HCT116 (cell line): ENCODE measurements around the gene ASPA. TPM values are rescaled to one million over a fixed set of nuclear protein-coding genes. Genes with fewer than 3 reads are reported as not detected.

Source experiments
- ATAC-seq: fragments of 200-7000 bp; cut with Tn5 transposase; 2 replicates; pipeline ENCODE4 v1.9.1; 2020; ENCODE audit warnings: mild to moderate bottlenecking, moderate library complexity
- BruUV-seq: library from RNA; stranded (reverse); fragments of 400-500 nt; replicated peaks from 2 replicates; lab custom pipeline; 2021; lab: Mats Ljungman, UMichigan
- CTCF ChIA-PET: fragments of 300-600 bp; sonication (Branson Sonifier 250); formaldehyde crosslinking; loops from one replicate; lab custom pipeline; 2021; ENCODE audit warnings: antibody characterized with exemption; lab: Charles Lee
- POLR2A ChIA-PET: fragments of 300-600, 350-600 bp; sonication (Branson Sonifier 250); formaldehyde crosslinking; loops from one replicate; lab custom pipeline; 2021; ENCODE audit warnings: antibody characterized with exemption; lab: Charles Lee
- RAD21 ChIA-PET, 2 experiments: fragments of 300-600 bp; sonication (Branson Sonifier 250); formaldehyde crosslinking; loops; one replicate each; lab custom pipeline; 2023; ENCODE audit warnings: low total read pairs in 2 of 2; ENCODE audit not compliant: uncharacterized antibody in 2 of 2, unreplicated experiment in 2 of 2, low non-redundant PET in 1 of 2; lab: Charles Lee
- DNase-seq: peaks from one replicate; pipeline ENCODE4 v3.0.0-alpha.2; 2010; ENCODE audit warnings: low read depth, low spot score
- H2AFZ ChIP-seq: fragments of 200-600 bp; shearing (Covaris generic), sonication (generic); 2 replicates; pipeline ENCODE4 v1.6.1; 2017; ENCODE audit warnings: low read depth, mixed run types, mixed read lengths, antibody characterized with exemption, low read length; ENCODE audit not compliant: poor library complexity, severe bottlenecking
- H3K27ac ChIP-seq: 2 replicates; pipeline ENCODE4 v1.5.1; 2012; ENCODE audit warnings: low read depth, low read length
- H3K27me3 ChIP-seq: fragments of 200-600 bp; sonication (generic); 2 replicates; pipeline ENCODE4 v1.6.1; 2016; ENCODE audit warnings: mixed run types, low read length, mixed read lengths; ENCODE audit not compliant: insufficient read depth
- H3K36me3 ChIP-seq, 2 experiments: fragments of 200-500 bp in 1 of 2; fragments of 200-600 bp in 1 of 2; sonication (Bioruptor generic) in 1 of 2; sonication (generic) in 1 of 2; 2 replicates each; pipeline versions ENCODE4 v1.5.1 to v1.6.1; 2014 to 2016; ENCODE audit warnings: low read length in 2 of 2, inconsistent platforms in 1 of 2, mixed read lengths in 1 of 2, mixed run types in 1 of 2; ENCODE audit not compliant: insufficient read depth in 2 of 2, control insufficient read depth in 1 of 2
- H3K4me1 ChIP-seq, 2 experiments: fragments of 200-600 bp in 1 of 2; sonication (generic) in 1 of 2; 2 replicates each; pipeline versions ENCODE4 v1.5.1 to v1.6.1; 2012 to 2017; ENCODE audit warnings: low read length in 2 of 2, inconsistent platforms in 1 of 2, mild to moderate bottlenecking in 1 of 2, mixed read lengths in 1 of 2, mixed run types in 1 of 2, moderate library complexity in 1 of 2; ENCODE audit not compliant: insufficient read depth in 2 of 2, control insufficient read depth in 1 of 2
- H3K4me2 ChIP-seq: fragments of 200-600 bp; sonication (generic); 2 replicates; pipeline ENCODE4 v1.6.1; 2017; ENCODE audit warnings: mixed run types, low read length, mixed read lengths
- H3K4me3 ChIP-seq, 2 experiments: fragments of 200-600 bp in 1 of 2; sonication (generic) in 1 of 2; replicated peaks in 1 of 2; 2 replicates each; pipeline ENCODE4 v1.5.1; 2011 to 2016; ENCODE audit warnings: low read length in 2 of 2, control low read depth in 1 of 2, low read depth in 1 of 2, mild to moderate bottlenecking in 1 of 2, mixed read lengths in 1 of 2, mixed run types in 1 of 2
- H3K79me2 ChIP-seq: fragments of 200-600 bp; sonication (generic); 2 replicates; pipeline ENCODE4 v1.6.1; 2017; ENCODE audit warnings: mild to moderate bottlenecking, mixed run types, low read length, moderate library complexity, mixed read lengths; ENCODE audit not compliant: insufficient read depth
- H3K9ac ChIP-seq: fragments of 200-600 bp; sonication (generic); 2 replicates; pipeline ENCODE4 v1.6.1; 2016; ENCODE audit warnings: low read length, mixed read lengths
- H3K9me2 ChIP-seq: fragments of 200-600 bp; sonication (generic), shearing (Covaris generic); 2 replicates; pipeline ENCODE4 v1.6.1; 2017; ENCODE audit warnings: mixed run types, mild to moderate bottlenecking, moderate library complexity; ENCODE audit not compliant: insufficient read depth
- H3K9me3 ChIP-seq, 2 experiments: fragments of 200-500 bp in 1 of 2; fragments of 200-600 bp in 1 of 2; sonication (Bioruptor generic) in 1 of 2; sonication (generic) in 1 of 2; 2 replicates each; pipeline ENCODE4 v1.6.1; 2014 to 2017; ENCODE audit warnings: low read length in 2 of 2, mixed read lengths in 2 of 2, inconsistent platforms in 1 of 2, low read depth in 1 of 2, mild to moderate bottlenecking in 1 of 2, mixed run types in 1 of 2, moderate library complexity in 1 of 2; ENCODE audit not compliant: control insufficient read depth in 1 of 2, insufficient read depth in 1 of 2
- H4K20me1 ChIP-seq: fragments of 200-600 bp; sonication (generic), shearing (Covaris generic); 2 replicates; pipeline ENCODE4 v1.6.1; 2017; ENCODE audit warnings: mixed run types, mild to moderate bottlenecking, moderate library complexity; ENCODE audit not compliant: insufficient read depth
- CEBPB ChIP-seq: IDR thresholded peaks from 2 replicates; pipeline ENCODE4 v1.6.1; 2012; ENCODE audit warnings: low read depth
- ELF1 ChIP-seq: IDR thresholded peaks from 2 replicates; pipeline ENCODE4 v1.6.1; 2012; ENCODE audit warnings: low read depth, borderline replicate concordance
- FOSL1 ChIP-seq: IDR thresholded peaks from 2 replicates; pipeline ENCODE4 v1.6.1; 2012; ENCODE audit warnings: low read depth
- POLR2AphosphoS5 ChIP-seq: IDR thresholded peaks from 2 replicates; pipeline ENCODE4 v1.6.1; 2011; ENCODE audit warnings: mild to moderate bottlenecking, low read depth, low read length, moderate library complexity
- SIN3A ChIP-seq: IDR thresholded peaks from 2 replicates; pipeline ENCODE4 v1.6.1; 2012; ENCODE audit warnings: low read depth
- SP1 ChIP-seq: IDR thresholded peaks from 2 replicates; pipeline ENCODE4 v1.6.1; 2012; ENCODE audit warnings: low read depth
- TCF7L2 ChIP-seq: IDR thresholded peaks from 2 replicates; pipeline ENCODE4 v1.7.0; 2011; ENCODE audit warnings: borderline replicate concordance, inconsistent platforms; ENCODE audit not compliant: insufficient read depth, insufficient read length; ENCODE audit errors: extremely low read depth
- YY1 ChIP-seq: IDR thresholded peaks from 2 replicates; pipeline ENCODE4 v1.6.1; 2011; ENCODE audit warnings: low read length, low read depth, moderate library complexity, mild to moderate bottlenecking; ENCODE audit not compliant: insufficient replicate concordance; ENCODE audit errors: extremely low read depth
- intact Hi-C: fragments of 100-400 bp; cut with micrococcal nuclease; formaldehyde crosslinking; loops from 2 replicates; pipeline ENCODE4 v1.10.0; 2022
- total RNA-seq: library from RNA; stranded (reverse); gene quantifications from one replicate; pipeline ENCODE4 v1.2.1, GENCODE V29; 2021; ENCODE audit not compliant: unreplicated experiment
- TF ChIP-seq, protein P1 (sequence below): IDR thresholded peaks from 2 replicates; pipeline ENCODE4 v1.6.1; 2012
- TF ChIP-seq, protein P2 (sequence below): IDR thresholded peaks from 2 replicates; pipeline ENCODE4 v1.6.1; 2011; ENCODE audit warnings: mild to moderate bottlenecking, low read length, moderate library complexity; ENCODE audit not compliant: insufficient replicate concordance; ENCODE audit errors: extremely low read depth
- TF ChIP-seq, protein P3 (sequence below): IDR thresholded peaks from 2 replicates; pipeline ENCODE4 v1.6.1; 2012
- TF ChIP-seq, protein P4 (sequence below), 3 experiments: fragments of 200-600 bp in 1 of 3; sonication (generic) in 1 of 3; IDR thresholded peaks in 2 of 3; conservative IDR thresholded peaks in 1 of 3; 2 replicates each; pipeline ENCODE4 v1.5.1; 2012 to 2017; ENCODE audit warnings: low read depth in 2 of 3, low read length in 2 of 3, antibody characterized with exemption in 1 of 3, borderline replicate concordance in 1 of 3, control low read depth in 1 of 3, mild to moderate bottlenecking in 1 of 3, mixed read lengths in 1 of 3, mixed run types in 1 of 3, moderate library complexity in 1 of 3; ENCODE audit not compliant: insufficient read depth in 1 of 3

The ASPA gene
- total RNA-seq, 1 experiment from 2014 or later: not detected

DNA sequence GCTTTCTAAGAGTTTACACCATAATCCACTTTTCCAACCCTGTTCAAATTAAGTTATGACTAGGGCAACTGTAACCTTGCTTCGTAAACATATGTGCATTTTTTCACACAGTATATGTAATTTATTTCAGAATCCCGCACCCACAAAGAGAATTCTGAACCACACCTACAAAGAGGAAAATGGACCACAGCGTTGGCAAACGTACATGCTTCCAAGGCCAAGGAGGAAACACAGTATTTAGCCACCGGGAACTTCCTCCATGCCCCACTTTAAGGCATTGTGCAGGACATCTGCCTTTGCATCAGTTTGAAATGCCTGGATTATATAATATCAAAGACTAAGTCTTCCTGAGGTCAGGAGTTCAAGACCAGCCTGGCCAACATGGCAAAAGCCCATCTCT lies 6.3 kb upstream of the ASPA start:
- Histone ChIP-seq H3K36me3 (no peaks in the 10 kb centered on the region), H3K79me2 (no peaks in the 10 kb centered on the region), H3K4me3 (no peak overlapping the region), H3K9ac (no peak overlapping the region), H3K27me3 (no peaks in the 10 kb centered on the region), H4K20me1 (no peaks in the 10 kb centered on the region), H3K9me3 (no peaks in the 10 kb centered on the region), H3K27ac (no peak overlapping the region), H3K4me2 (no peak overlapping the region), H3K4me1 (no peaks in the 10 kb centered on the region)
- ATAC-seq: no peak
- TF ChIP-seq, protein P1, sequence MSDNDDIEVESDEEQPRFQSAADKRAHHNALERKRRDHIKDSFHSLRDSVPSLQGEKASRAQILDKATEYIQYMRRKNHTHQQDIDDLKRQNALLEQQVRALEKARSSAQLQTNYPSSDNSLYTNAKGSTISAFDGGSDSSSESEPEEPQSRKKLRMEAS: no peak
- TF ChIP-seq YY1: no peak
- TF ChIP-seq, all 23 proteins: peak for 0
- BruUV-seq: no TSS peak
- no peaks in the 10 kb centered on the region for H3K9me2 ChIP-seq
- no peak overlapping the region for H2AFZ ChIP-seq
- no peak for DNase-seq
- intact Hi-C loops: no loop called here
- ChIA-PET POLR2A (no interaction called here), CTCF (no interaction called here), RAD21 (no interaction called here)

DNA sequence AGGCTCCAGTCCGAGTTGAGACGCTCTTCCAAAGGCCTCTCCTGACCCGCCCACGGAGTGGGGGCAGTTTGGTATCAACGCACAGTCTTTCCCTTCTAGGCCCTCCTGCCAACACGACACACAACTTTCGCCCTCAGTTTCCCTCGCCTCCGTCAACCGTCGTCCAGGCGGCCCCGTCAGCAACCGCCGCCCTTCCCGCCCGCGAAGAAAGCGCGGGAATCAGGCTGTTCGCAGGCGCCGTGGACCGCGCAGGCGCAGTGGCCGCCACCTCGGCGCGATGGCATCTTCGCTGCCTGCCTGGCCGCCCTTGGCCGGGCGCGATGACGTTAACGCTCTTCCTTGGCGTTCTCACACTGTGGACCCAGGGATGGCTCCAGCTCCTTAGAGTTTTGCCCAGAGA lies 4.2 kb upstream of the ASPA start, which contains the start of gene SPATA22:
SPATA22 (minus strand) TSS at position 221 of the 400 bp plus-strand sequence. CDS start 2,494 bp downstream, outside the sequence.
- Histone ChIP-seq H2AFZ (no peak within 1 kb of the TSS), H3K9me3 (no peaks in the 10 kb centered on the region), H3K36me3 (no peaks in the 10 kb centered on the region), H3K9me2 (no peaks in the 10 kb centered on the region), H3K27ac (no peak within 1 kb of the TSS), H3K79me2 (no peaks in the 10 kb centered on the region), H3K9ac (no peak within 1 kb of the TSS), H4K20me1 (no peaks in the 10 kb centered on the region), H3K4me1 (no peaks in the 10 kb centered on the region), H3K4me2 (no peak within 1 kb of the TSS), H3K4me3 (no peak within 1 kb of the TSS), H3K27me3 (0 out of 2 replicates have a peak, but pooled peaks cover 5% of the 10 kb centered on the region)
- ATAC-seq (no peak), DNase-seq (no peak)
- no TSS peak for BruUV-seq
- intact Hi-C loops: no loop called here
- CTCF ChIA-PET: no interaction called here
- POLR2A ChIA-PET: no interaction called here
- RAD21 ChIA-PET: no interaction called here
- TF ChIP-seq, protein P2, sequence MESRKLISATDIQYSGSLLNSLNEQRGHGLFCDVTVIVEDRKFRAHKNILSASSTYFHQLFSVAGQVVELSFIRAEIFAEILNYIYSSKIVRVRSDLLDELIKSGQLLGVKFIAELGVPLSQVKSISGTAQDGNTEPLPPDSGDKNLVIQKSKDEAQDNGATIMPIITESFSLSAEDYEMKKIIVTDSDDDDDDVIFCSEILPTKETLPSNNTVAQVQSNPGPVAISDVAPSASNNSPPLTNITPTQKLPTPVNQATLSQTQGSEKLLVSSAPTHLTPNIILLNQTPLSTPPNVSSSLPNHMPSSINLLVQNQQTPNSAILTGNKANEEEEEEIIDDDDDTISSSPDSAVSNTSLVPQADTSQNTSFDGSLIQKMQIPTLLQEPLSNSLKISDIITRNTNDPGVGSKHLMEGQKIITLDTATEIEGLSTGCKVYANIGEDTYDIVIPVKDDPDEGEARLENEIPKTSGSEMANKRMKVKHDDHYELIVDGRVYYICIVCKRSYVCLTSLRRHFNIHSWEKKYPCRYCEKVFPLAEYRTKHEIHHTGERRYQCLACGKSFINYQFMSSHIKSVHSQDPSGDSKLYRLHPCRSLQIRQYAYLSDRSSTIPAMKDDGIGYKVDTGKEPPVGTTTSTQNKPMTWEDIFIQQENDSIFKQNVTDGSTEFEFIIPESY: no peak
- TF ChIP-seq, protein P3, sequence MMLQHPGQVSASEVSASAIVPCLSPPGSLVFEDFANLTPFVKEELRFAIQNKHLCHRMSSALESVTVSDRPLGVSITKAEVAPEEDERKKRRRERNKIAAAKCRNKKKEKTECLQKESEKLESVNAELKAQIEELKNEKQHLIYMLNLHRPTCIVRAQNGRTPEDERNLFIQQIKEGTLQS: no peak
- no peak for TF ChIP-seq YY1
- TF ChIP-seq POLR2AphosphoS5: no peak
- no peak for TF ChIP-seq CEBPB
- no peak for TF ChIP-seq SIN3A
- no peak for TF ChIP-seq FOSL1
- no peak for TF ChIP-seq TCF7L2
- TF ChIP-seq, protein P4, sequence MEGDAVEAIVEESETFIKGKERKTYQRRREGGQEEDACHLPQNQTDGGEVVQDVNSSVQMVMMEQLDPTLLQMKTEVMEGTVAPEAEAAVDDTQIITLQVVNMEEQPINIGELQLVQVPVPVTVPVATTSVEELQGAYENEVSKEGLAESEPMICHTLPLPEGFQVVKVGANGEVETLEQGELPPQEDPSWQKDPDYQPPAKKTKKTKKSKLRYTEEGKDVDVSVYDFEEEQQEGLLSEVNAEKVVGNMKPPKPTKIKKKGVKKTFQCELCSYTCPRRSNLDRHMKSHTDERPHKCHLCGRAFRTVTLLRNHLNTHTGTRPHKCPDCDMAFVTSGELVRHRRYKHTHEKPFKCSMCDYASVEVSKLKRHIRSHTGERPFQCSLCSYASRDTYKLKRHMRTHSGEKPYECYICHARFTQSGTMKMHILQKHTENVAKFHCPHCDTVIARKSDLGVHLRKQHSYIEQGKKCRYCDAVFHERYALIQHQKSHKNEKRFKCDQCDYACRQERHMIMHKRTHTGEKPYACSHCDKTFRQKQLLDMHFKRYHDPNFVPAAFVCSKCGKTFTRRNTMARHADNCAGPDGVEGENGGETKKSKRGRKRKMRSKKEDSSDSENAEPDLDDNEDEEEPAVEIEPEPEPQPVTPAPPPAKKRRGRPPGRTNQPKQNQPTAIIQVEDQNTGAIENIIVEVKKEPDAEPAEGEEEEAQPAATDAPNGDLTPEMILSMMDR (IDR thresholded peaks at IDR 0.05 in 2 of 3, conservative IDR thresholded peaks at IDR 0.05 in 1 of 3; ENCODE audit: borderline replicate concordance in 1 of 3, insufficient read depth in 1 of 3, low read depth in 2 of 3, low read length in 2 of 3): no peak
- no peak for TF ChIP-seq ELF1
- no peak for TF ChIP-seq SP1
